ENCODE results near the gene TWNK.

TWNK gene

DNA sequence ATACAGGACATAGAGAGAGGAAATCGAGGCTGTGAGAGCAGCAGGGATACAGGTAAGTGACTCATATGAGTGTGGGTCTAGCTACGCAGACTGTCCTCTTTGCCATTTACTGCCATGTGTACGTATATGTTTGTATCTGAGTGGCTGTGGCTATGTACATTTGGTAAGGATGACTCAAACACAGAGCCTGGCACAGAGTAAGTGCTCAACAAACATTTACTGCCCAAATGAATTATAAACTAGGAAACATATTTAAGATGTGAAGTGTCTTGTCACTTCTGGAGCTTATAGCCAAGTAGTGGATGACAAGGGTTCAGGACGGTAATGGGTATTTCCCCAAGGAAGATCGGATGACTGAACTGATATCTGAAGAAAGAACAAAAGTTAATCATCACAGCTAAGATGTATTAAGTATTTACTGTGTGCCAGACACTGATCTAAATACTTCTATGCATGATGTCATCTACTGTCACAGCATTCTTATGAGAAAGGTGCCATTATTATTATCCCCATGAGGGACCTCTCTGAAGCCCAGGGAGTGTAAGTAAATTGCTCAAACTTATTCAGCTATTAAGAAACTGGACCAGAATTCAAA lies 6.1 kb upstream of the TWNK start:
- TF ChIP-seq, protein P1, sequence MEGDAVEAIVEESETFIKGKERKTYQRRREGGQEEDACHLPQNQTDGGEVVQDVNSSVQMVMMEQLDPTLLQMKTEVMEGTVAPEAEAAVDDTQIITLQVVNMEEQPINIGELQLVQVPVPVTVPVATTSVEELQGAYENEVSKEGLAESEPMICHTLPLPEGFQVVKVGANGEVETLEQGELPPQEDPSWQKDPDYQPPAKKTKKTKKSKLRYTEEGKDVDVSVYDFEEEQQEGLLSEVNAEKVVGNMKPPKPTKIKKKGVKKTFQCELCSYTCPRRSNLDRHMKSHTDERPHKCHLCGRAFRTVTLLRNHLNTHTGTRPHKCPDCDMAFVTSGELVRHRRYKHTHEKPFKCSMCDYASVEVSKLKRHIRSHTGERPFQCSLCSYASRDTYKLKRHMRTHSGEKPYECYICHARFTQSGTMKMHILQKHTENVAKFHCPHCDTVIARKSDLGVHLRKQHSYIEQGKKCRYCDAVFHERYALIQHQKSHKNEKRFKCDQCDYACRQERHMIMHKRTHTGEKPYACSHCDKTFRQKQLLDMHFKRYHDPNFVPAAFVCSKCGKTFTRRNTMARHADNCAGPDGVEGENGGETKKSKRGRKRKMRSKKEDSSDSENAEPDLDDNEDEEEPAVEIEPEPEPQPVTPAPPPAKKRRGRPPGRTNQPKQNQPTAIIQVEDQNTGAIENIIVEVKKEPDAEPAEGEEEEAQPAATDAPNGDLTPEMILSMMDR (conservative IDR thresholded peaks at IDR 0.05): no peak
- no peak for TF ChIP-seq ZFX (IDR thresholded peaks at IDR 0.05)

DNA sequence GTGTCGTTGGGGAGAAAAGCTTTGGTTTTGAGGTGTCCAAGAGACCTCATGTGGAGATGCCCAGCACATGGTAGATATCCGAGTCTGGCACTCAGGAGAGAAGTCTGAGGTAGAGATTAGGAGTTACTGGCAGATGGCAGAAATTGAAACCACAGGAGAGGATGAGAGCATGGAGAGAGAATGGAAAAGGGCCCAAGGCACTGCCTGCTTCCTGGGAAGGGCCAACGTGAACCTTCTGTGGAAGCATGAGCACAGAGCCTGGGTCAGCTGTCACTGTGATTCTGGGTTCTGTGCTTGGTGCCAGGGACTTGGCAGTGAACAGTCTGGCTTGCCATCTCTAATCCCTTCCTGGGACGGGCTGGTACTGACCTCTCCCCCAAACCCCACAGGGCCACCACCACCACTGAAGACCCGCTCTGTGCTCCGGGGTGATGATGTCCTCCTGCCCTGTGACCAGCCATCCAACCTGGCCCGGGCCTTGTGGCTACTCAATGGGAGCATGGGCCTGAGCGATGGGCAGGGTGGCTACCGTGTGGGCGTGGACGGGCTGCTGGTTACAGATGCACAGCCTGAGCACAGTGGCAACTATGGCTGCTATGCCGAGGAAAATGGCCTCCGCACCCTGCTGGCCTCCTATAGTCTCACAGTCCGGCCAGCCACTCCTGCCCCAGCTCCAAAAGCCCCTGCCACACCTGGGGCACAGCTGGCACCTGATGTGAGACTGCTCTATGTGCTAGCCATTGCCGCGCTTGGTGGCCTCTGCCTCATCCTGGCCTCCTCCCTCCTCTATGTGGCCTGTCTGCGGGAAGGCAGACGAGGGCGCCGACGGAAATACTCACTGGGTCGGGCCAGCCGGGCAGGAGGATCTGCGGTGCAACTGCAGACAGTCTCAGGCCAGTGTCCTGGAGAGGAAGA lies 4.2 kb upstream of the TWNK start:
- TF ChIP-seq, protein P1 (conservative IDR thresholded peaks at IDR 0.05): no peak
- no peak for TF ChIP-seq ZFX (IDR thresholded peaks at IDR 0.05)
- no peak overlapping the region for H3K27ac ChIP-seq

More for the DNA sequence above, 6.1 kb upstream of the TWNK start:
- no peak overlapping the region for H3K27ac ChIP-seq

DNA sequence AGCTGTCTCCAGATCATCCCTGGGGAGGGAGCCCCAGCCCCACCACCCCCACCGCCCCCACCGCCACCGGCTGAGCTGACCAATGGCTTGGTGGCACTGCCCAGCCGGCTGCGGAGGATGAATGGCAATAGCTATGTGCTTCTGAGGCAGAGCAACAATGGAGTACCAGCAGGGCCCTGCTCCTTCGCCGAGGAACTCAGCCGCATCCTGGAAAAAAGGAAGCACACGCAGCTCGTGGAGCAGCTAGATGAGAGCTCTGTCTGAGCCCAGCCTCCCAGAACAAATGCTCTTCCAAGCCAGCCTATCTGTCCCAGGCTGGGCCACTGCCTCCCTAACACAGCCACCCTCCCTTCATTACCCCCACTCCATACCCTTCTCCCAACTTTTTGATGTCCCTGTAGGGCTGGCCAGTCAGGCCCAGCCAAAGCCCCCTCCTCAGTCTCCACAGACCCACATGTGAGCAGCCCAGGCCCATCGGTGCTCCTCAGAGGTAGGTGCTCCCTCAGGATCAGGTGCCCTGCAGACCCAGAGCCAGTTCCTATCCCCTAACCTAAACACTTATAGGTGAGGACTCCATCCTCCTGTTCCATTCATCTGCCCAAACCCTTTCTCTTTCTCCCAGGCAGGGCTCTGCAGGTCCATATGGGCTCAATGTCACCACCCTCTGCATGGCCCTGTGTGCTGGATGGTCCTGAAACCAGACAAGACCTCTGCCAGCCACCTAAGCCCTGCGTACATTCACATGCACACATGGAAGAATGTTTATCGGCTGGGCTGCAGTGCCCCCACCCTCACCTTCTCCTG lies 3.3 kb upstream of the TWNK start:
- no peak overlapping the region for H3K27ac ChIP-seq
- no peak for TF ChIP-seq ZFX (IDR thresholded peaks at IDR 0.05)
- TF ChIP-seq, protein P1 (conservative IDR thresholded peaks at IDR 0.05): no peak

DNA sequence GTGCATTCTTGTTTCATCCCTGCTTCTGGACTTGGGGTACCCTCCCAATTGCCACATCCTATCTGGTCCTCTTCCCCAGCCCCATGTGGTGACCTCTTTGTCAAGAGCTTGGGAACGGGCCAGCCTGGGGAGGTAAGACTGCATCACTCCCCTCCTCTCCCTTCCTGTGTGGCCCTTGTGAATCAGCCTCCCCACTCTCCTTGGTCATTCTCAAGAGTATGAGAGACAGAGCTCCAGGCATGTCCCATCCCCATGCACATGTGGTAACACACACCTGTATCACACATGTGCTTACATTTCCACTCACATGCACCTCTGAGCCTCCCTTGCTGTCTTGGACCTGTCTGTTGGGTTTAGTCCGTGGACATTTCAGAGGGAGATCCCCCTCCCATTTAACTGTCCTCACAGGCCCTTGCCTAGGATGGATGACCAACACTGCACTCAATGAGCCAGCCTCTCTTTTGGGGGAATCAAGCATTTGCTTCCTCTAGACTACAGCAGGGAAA lies 2.6 kb upstream of the TWNK start:
- TF ChIP-seq, protein P1 (conservative IDR thresholded peaks at IDR 0.05): no peak
- no peak for TF ChIP-seq ZFX (IDR thresholded peaks at IDR 0.05)
- no peak overlapping the region for H3K27ac ChIP-seq

DNA sequence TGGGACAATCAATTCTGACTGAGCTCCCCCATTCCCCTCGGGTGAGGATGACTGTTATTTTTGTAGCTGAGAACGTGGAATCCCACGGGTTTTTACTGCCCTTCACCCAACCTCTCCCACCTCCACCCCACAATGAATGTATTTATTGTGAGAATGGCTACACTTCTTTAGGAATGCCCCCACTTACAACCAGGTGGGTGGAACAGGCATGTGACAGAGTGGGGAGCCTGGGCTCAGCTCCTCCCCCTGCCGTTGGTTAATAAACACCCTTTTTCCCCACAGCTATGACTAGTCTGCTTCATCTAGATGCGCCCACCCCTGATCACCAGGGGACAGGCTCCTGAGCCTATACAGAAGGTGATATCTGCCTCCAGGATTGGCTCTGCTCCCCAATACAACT lies 2.0 kb upstream of the TWNK start:
- TF ChIP-seq, protein P1 (conservative IDR thresholded peaks at IDR 0.05): no peak
- no peak for TF ChIP-seq ZFX (IDR thresholded peaks at IDR 0.05)
- H3K27ac ChIP-seq: no peak overlapping the region

DNA sequence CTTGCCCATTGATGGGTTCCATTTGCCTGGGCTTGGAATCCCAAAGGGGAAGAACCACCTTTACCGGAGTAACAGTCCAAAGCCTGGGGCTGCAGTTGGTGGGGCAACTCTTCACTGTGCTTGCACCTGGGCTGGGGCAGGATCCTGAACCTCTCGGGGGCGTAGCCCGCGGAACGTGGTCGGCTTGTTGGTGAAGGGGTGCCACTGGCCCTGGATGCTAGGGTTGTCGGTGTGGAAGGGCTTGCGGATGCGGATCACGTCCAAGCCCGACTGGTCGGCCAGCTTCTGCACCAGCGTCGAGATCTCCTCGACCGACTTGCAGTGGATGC lies 756 bp upstream of the TWNK start:
- H3K27ac ChIP-seq: peak overlapping the region; percentile 86
- no peak for TF ChIP-seq ZFX (IDR thresholded peaks at IDR 0.05)
- TF ChIP-seq, protein P1 (conservative IDR thresholded peaks at IDR 0.05): no peak
